Rectal smooth muscle tissue (tissue), 1 donor: Measurements from ENCODE around the gene SLC5A10.

Experiments
- H3K27ac ChIP-seq: one replicate; pipeline ENCODE4 v1.7.0; 2013; ENCODE audit warnings: low read depth, low read length, inconsistent platforms
- H3K27me3 ChIP-seq: one replicate; pipeline ENCODE4 v1.7.0; 2013; ENCODE audit warnings: low read length; ENCODE audit not compliant: control insufficient read depth, insufficient read depth
- H3K36me3 ChIP-seq: one replicate; pipeline ENCODE4 v1.7.0; 2013; ENCODE audit warnings: low read length; ENCODE audit not compliant: control insufficient read depth, insufficient read depth
- H3K4me1 ChIP-seq: one replicate; pipeline ENCODE4 v1.7.0; 2013; ENCODE audit warnings: low read length; ENCODE audit not compliant: control insufficient read depth, insufficient read depth
- H3K4me3 ChIP-seq: one replicate; pipeline ENCODE4 v1.7.0; 2013; ENCODE audit warnings: low read length
- H3K9ac ChIP-seq: one replicate; pipeline ENCODE4 v1.7.0; 2013; ENCODE audit warnings: low read length

The SLC5A10 gene

GRCh38 chr17:18925187-18925586 lies 26.8 kb upstream of the SLC5A10 start:
- Histone ChIP-seq H3K4me3 (no peak overlapping the region), H3K4me1 (peaks cover 14% of the 10 kb centered on the region), H3K27ac (no peak overlapping the region), H3K36me3 (peaks cover 5% of the 10 kb centered on the region), H3K27me3 (no peaks in the 10 kb centered on the region), H3K9ac (no peak overlapping the region)

- H3K27me3 ChIP-seq, result no peaks in the 10 kb centered on the region
- H3K4me3 ChIP-seq, result no peak overlapping the region
- peaks cover 12% of the 10 kb centered on the region for H3K36me3 ChIP-seq
- no peak overlapping the region for H3K9ac ChIP-seq
- H3K4me1 ChIP-seq, result no peaks in the 10 kb centered on the region
- no peak overlapping the region for H3K27ac ChIP-seq
These were observed 23.3 kb upstream of the SLC5A10 start for GRCh38 chr17:18928628-18929125.

GRCh38 chr17:18932360-18933055 lies 19.5 kb upstream of the SLC5A10 start:
- Histone ChIP-seq H3K36me3 (peaks cover 10% of the 10 kb centered on the region), H3K9ac (no peak overlapping the region), H3K4me1 (no peaks in the 10 kb centered on the region), H3K27me3 (no peaks in the 10 kb centered on the region), H3K27ac (no peak overlapping the region), H3K4me3 (no peak overlapping the region)

- Histone ChIP-seq H3K4me3 (no peak overlapping the region), H3K9ac (no peak overlapping the region), H3K27ac (no peak overlapping the region), H3K4me1 (no peaks in the 10 kb centered on the region), H3K36me3 (peaks cover 10% of the 10 kb centered on the region), H3K27me3 (no peaks in the 10 kb centered on the region)
These were observed 18.6 kb upstream of the SLC5A10 start for GRCh38 chr17:18933102-18934058.

GRCh38 chr17:18937981-18938691 lies 13.8 kb upstream of the SLC5A10 start:
- Histone ChIP-seq H3K27ac (no peak overlapping the region), H3K4me1 (no peaks in the 10 kb centered on the region), H3K27me3 (no peaks in the 10 kb centered on the region), H3K9ac (no peak overlapping the region), H3K36me3 (no peaks in the 10 kb centered on the region), H3K4me3 (no peak overlapping the region)

- no peak overlapping the region for H3K9ac ChIP-seq
- H3K4me1 ChIP-seq, result no peaks in the 10 kb centered on the region
- H3K36me3 ChIP-seq, result no peaks in the 10 kb centered on the region
- no peaks in the 10 kb centered on the region for H3K27me3 ChIP-seq
- no peak overlapping the region for H3K27ac ChIP-seq
- H3K4me3 ChIP-seq, result no peak overlapping the region
These were observed 13.3 kb upstream of the SLC5A10 start for GRCh38 chr17:18938692-18939023.

GRCh38 chr17:18944646-18945045 lies 7.3 kb upstream of the SLC5A10 start:
- H3K36me3 ChIP-seq, result no peaks in the 10 kb centered on the region
- H3K27ac ChIP-seq, result no peak overlapping the region
- H3K4me3 ChIP-seq, result no peak overlapping the region
- no peak overlapping the region for H3K9ac ChIP-seq
- H3K4me1 ChIP-seq, result no peaks in the 10 kb centered on the region
- H3K27me3 ChIP-seq, result no peaks in the 10 kb centered on the region

GRCh38 chr17:18946536-18946935 lies 5.4 kb upstream of the SLC5A10 start:
- Histone ChIP-seq H3K4me1 (no peaks in the 10 kb centered on the region), H3K27me3 (no peaks in the 10 kb centered on the region), H3K9ac (no peak overlapping the region), H3K4me3 (no peak overlapping the region), H3K27ac (no peak overlapping the region), H3K36me3 (no peaks in the 10 kb centered on the region)

- Histone ChIP-seq H3K9ac (no peak overlapping the region), H3K27ac (no peak overlapping the region)
These were observed 4.1 kb upstream of the SLC5A10 start for GRCh38 chr17:18947866-18948265.

GRCh38 chr17:18948476-18949006 lies 3.4 kb upstream of the SLC5A10 start:
- no peaks in the 10 kb centered on the region for H3K4me1 ChIP-seq
- H3K4me3 ChIP-seq, result no peak overlapping the region
- no peaks in the 10 kb centered on the region for H3K27me3 ChIP-seq
- no peak overlapping the region for H3K27ac ChIP-seq
- H3K9ac ChIP-seq, result no peak overlapping the region
- no peaks in the 10 kb centered on the region for H3K36me3 ChIP-seq

More at GRCh38 chr17:18947866-18948265, 4.1 kb upstream of the SLC5A10 start:
- Histone ChIP-seq H3K4me3 (no peak overlapping the region), H3K36me3 (no peaks in the 10 kb centered on the region), H3K4me1 (no peaks in the 10 kb centered on the region), H3K27me3 (no peaks in the 10 kb centered on the region)

GRCh38 chr17:18949566-18949965 lies 2.4 kb upstream of the SLC5A10 start:
- Histone ChIP-seq H3K4me1 (no peaks in the 10 kb centered on the region), H3K9ac (no peak overlapping the region), H3K36me3 (no peaks in the 10 kb centered on the region), H3K4me3 (no peak overlapping the region), H3K27ac (no peak overlapping the region), H3K27me3 (no peaks in the 10 kb centered on the region)

- no peak overlapping the region for H3K9ac ChIP-seq
- H3K27ac ChIP-seq, result no peak overlapping the region
- no peaks in the 10 kb centered on the region for H3K27me3 ChIP-seq
- H3K4me1 ChIP-seq, result no peaks in the 10 kb centered on the region
- no peak overlapping the region for H3K4me3 ChIP-seq
- H3K36me3 ChIP-seq, result no peaks in the 10 kb centered on the region
These were observed 1.6 kb upstream of the SLC5A10 start for GRCh38 chr17:18950346-18950745.
